HepG2 (cell line): Measurements from ENCODE around the gene PPP1R12C. TPM values are rescaled to one million over a fixed set of nuclear protein-coding genes. Genes with fewer than 3 reads are reported as not detected.
A peak's percentile ranks its signal among the peaks of the same experiment; 100 is the strongest.

Experiments used
- ARHGAP35 ChIP-seq: sonication (generic); formaldehyde crosslinking; IDR thresholded peaks from 2 replicates; pipeline ENCODE4 v1.9.0; 2022; ENCODE audit warnings: mild to moderate bottlenecking, inconsistent platforms, moderate library complexity, missing genetic modification reagents, borderline replicate concordance
- ATF3 ChIP-seq: sonication (generic); formaldehyde crosslinking; IDR thresholded peaks from 2 replicates; pipeline ENCODE4 v1.4.0; 2020; ENCODE audit warnings: missing genetic modification reagents
- BCL3 ChIP-seq: sonication (generic); formaldehyde crosslinking; IDR thresholded peaks from 2 replicates; pipeline ENCODE4 v1.5.1; 2020; ENCODE audit warnings: mild to moderate bottlenecking, missing genetic modification reagents, moderate library complexity
- CREB3 ChIP-seq: sonication (generic); formaldehyde crosslinking; IDR thresholded peaks from 2 replicates; pipeline ENCODE4 v1.5.0; 2020; ENCODE audit warnings: missing genetic modification reagents
- GABPA ChIP-seq, 2 experiments: IDR thresholded peaks; 2 replicates each; pipeline ENCODE4 v1.6.1; 2011 to 2016; ENCODE audit warnings: low read depth in 2 of 2, low read length in 1 of 2, missing biosample characterization in 1 of 2, missing genetic modification characterization in 1 of 2
- HMGXB3 ChIP-seq: sonication (generic); formaldehyde crosslinking; IDR thresholded peaks from 2 replicates; pipeline ENCODE4 v1.4.0; 2020; ENCODE audit warnings: missing genetic modification reagents, borderline replicate concordance
- KDM5B ChIP-seq: sonication (generic); formaldehyde crosslinking; IDR thresholded peaks from 2 replicates; pipeline ENCODE4 v1.4.0; 2020; ENCODE audit warnings: missing genetic modification reagents, mild to moderate bottlenecking, borderline replicate concordance
- NFKBIZ ChIP-seq: IDR thresholded peaks from 2 replicates; pipeline ENCODE4 v1.6.1; 2018; ENCODE audit warnings: missing genetic modification reagents, missing compliant biosample characterization
- NR2F2 ChIP-seq: IDR thresholded peaks from 2 replicates; pipeline ENCODE4 v1.6.1; 2012; ENCODE audit warnings: low read depth, inconsistent platforms, borderline replicate concordance
- SSRP1 ChIP-seq: IDR thresholded peaks from 2 replicates; pipeline ENCODE4 v1.6.1; 2016; ENCODE audit warnings: control low read depth
- TBX3 ChIP-seq: fragments of 450-650 bp; IDR thresholded peaks from 2 replicates; pipeline ENCODE4 v1.6.1; 2017; ENCODE audit warnings: antibody characterized with exemption, mild to moderate bottlenecking, inconsistent platforms, borderline replicate concordance
- ZFP62 ChIP-seq: sonication (generic); formaldehyde crosslinking; IDR thresholded peaks from 2 replicates; pipeline ENCODE4 v1.4.0; 2020; ENCODE audit warnings: missing genetic modification reagents
- ZNF230 ChIP-seq: sonication (generic); formaldehyde crosslinking; IDR thresholded peaks from 2 replicates; pipeline ENCODE4 v1.4.0; 2020; ENCODE audit warnings: mild to moderate bottlenecking, missing genetic modification reagents
- ZNF333 ChIP-seq: sonication (generic); formaldehyde crosslinking; IDR thresholded peaks from 2 replicates; pipeline ENCODE4 v1.4.0; 2020; ENCODE audit warnings: mild to moderate bottlenecking, missing genetic modification reagents, borderline replicate concordance
- ZUFSP ChIP-seq: sonication (generic); formaldehyde crosslinking; IDR thresholded peaks from 2 replicates; pipeline ENCODE4 v1.9.0; 2021; ENCODE audit warnings: missing genetic modification reagents, mild to moderate bottlenecking, borderline replicate concordance
- polyA plus RNA-seq, 8 experiments: library from polyadenylated mRNA; depleted of rRNA in 3 of 8; stranded (reverse) in 7 of 8; unstranded in 1 of 8; fragments of >200 nt; fragmentation: Illumina TruSeq in 4 of 8; extraction: Trizol in 4 of 8; gene quantifications; 2 replicates each; pipeline versions ENCODE4 v1.2.1 to v1.2.3, GENCODE V29; 2011 to 2016; ENCODE audit warnings: low read depth in 4 of 8, missing spikeins in 1 of 8, mixed read lengths in 1 of 8; ENCODE audit not compliant: insufficient read depth in 1 of 8
- total RNA-seq, 5 experiments: library from RNA; depleted of rRNA; stranded (reverse); fragments of >200 nt; fragmentation: Illumina TruSeq; extraction: Trizol; gene quantifications; 2 replicates each; pipeline ENCODE4 v1.2.3, GENCODE V29; 2016; ENCODE audit warnings: low read depth in 1 of 5
- TF ChIP-seq, protein P1 (sequence below): sonication (generic); formaldehyde crosslinking; IDR thresholded peaks from 2 replicates; pipeline ENCODE4 v1.4.0; 2020; ENCODE audit warnings: missing genetic modification reagents

The PPP1R12C gene
- total and polyA plus RNA-seq, 2 of the 13 experiments (the other 11 are each of a cell fraction or from before 2014, with no cell fraction given), result 29.7 to 30.3 TPM

GRCh38 chr19:55116232-55116858 lies 1.1 kb downstream of the PPP1R12C start (continued):
- TF ChIP-seq, protein P1, sequence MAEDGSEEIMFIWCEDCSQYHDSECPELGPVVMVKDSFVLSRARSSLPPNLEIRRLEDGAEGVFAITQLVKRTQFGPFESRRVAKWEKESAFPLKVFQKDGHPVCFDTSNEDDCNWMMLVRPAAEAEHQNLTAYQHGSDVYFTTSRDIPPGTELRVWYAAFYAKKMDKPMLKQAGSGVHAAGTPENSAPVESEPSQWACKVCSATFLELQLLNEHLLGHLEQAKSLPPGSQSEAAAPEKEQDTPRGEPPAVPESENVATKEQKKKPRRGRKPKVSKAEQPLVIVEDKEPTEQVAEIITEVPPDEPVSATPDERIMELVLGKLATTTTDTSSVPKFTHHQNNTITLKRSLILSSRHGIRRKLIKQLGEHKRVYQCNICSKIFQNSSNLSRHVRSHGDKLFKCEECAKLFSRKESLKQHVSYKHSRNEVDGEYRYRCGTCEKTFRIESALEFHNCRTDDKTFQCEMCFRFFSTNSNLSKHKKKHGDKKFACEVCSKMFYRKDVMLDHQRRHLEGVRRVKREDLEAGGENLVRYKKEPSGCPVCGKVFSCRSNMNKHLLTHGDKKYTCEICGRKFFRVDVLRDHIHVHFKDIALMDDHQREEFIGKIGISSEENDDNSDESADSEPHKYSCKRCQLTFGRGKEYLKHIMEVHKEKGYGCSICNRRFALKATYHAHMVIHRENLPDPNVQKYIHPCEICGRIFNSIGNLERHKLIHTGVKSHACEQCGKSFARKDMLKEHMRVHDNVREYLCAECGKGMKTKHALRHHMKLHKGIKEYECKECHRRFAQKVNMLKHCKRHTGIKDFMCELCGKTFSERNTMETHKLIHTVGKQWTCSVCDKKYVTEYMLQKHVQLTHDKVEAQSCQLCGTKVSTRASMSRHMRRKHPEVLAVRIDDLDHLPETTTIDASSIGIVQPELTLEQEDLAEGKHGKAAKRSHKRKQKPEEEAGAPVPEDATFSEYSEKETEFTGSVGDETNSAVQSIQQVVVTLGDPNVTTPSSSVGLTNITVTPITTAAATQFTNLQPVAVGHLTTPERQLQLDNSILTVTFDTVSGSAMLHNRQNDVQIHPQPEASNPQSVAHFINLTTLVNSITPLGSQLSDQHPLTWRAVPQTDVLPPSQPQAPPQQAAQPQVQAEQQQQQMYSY, result no peak
- TF ChIP-seq CREB3 (CRISPR knock-in tag) (no peak), ZNF333 (no peak), ZFP62 (CRISPR knock-in tag) (no peak), SSRP1 (CRISPR knock-in tag) (no peak), GABPA (IDR thresholded peaks at IDR 0.05; ENCODE audit: low read depth, low read length) (no peak), GABPA (CRISPR knock-in tag; IDR thresholded peaks at IDR 0.05; ENCODE audit: low read depth) (peak; percentile 60), ATF3 (CRISPR knock-in tag) (no peak), ZUFSP (CRISPR knock-in tag) (no peak), BCL3 (no peak), TBX3 (no peak), NR2F2 (no peak), KDM5B (CRISPR knock-in tag) (no peak), NFKBIZ (CRISPR knock-in tag) (no peak), ZNF230 (no peak), HMGXB3 (no peak), ARHGAP35 (no peak)
